Skeletal muscle satellite cell (primary cell): ENCODE measurements around the gene CLEC14A.

Source experiments
- H3K27me3 ChIP-seq: 2 replicates; pipeline ENCODE4 v1.7.0; 2013; ENCODE audit warnings: low read length; ENCODE audit not compliant: control insufficient read depth, insufficient read depth
- H3K36me3 ChIP-seq: 2 replicates; pipeline ENCODE4 v1.7.0; 2013; ENCODE audit warnings: mild to moderate bottlenecking, control low read depth, low read length; ENCODE audit not compliant: insufficient read depth
- H3K4me1 ChIP-seq: 2 replicates; pipeline ENCODE4 v1.7.0; 2013; ENCODE audit warnings: low read length; ENCODE audit not compliant: control insufficient read depth, insufficient read depth
- H3K4me2 ChIP-seq: 2 replicates; pipeline ENCODE4 v1.7.0; 2013; ENCODE audit warnings: mild to moderate bottlenecking, low read length
- H3K4me3 ChIP-seq: 2 replicates; pipeline ENCODE4 v1.7.0; 2013; ENCODE audit warnings: low read length
- H3K9ac ChIP-seq: 2 replicates; pipeline ENCODE4 v1.7.0; 2013; ENCODE audit warnings: mild to moderate bottlenecking, low read depth, low read length, moderate library complexity
- H3K9me3 ChIP-seq: replicated peaks from 2 replicates; pipeline ENCODE4 v1.7.0; 2013; ENCODE audit warnings: mild to moderate bottlenecking, control low read depth, low read length

The CLEC14A gene

DNA sequence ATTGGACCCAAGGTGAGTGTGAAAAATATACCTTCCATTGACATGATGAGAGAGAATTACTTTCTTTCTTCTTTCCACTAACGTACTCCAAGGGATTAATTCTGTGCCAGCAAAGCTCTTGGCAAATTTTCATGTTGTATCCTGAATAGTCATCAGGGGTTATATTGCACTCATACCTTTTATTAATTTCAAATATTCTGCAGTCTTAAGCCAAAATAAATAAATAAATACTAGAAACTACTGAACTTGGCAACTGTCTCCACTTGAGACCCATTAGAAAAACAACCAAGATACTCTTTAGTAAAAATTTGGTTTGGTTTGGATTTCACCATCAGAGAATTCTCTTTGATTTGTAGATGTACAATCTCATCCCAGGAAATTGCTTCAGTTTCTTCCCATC is 22.1 kb upstream of the CLEC14A start:
- Histone ChIP-seq H3K9ac (no peak overlapping the region), H3K36me3 (no peaks in the 10 kb centered on the region), H3K4me2 (no peak overlapping the region), H3K4me1 (peaks cover 15% of the 10 kb centered on the region), H3K4me3 (no peak overlapping the region), H3K27me3 (no peaks in the 10 kb centered on the region), H3K9me3 (no peaks in the 10 kb centered on the region)

GRCh38 chr14:38262844-38263243 is 7.0 kb upstream of the CLEC14A start:
- no peak overlapping the region for H3K4me3 ChIP-seq
- H3K36me3 ChIP-seq: no peaks in the 10 kb centered on the region
- no peak overlapping the region for H3K9ac ChIP-seq

GRCh38 chr14:38261620-38262019 is 5.7 kb upstream of the CLEC14A start:
- no peaks in the 10 kb centered on the region for H3K36me3 ChIP-seq
- peaks cover 4% of the 10 kb centered on the region for H3K4me1 ChIP-seq
- H3K4me2 ChIP-seq: no peak overlapping the region
- H3K9me3 ChIP-seq: no peaks in the 10 kb centered on the region
- H3K9ac ChIP-seq: no peak overlapping the region
- no peak overlapping the region for H3K4me3 ChIP-seq
- H3K27me3 ChIP-seq: no peaks in the 10 kb centered on the region

More at GRCh38 chr14:38262844-38263243, 7.0 kb upstream of the CLEC14A start:
- H3K27me3 ChIP-seq: no peaks in the 10 kb centered on the region
- no peaks in the 10 kb centered on the region for H3K4me1 ChIP-seq
- no peaks in the 10 kb centered on the region for H3K9me3 ChIP-seq
- no peak overlapping the region for H3K4me2 ChIP-seq

- Histone ChIP-seq H3K27me3 (no peaks in the 10 kb centered on the region), H3K9me3 (no peaks in the 10 kb centered on the region), H3K4me1 (peaks cover 10% of the 10 kb centered on the region), H3K36me3 (no peaks in the 10 kb centered on the region), H3K4me2 (no peak overlapping the region), H3K4me3 (no peak overlapping the region), H3K9ac (no peak overlapping the region)
Measured at GRCh38 chr14:38257507-38257906, 1.6 kb upstream of the CLEC14A start.

DNA sequence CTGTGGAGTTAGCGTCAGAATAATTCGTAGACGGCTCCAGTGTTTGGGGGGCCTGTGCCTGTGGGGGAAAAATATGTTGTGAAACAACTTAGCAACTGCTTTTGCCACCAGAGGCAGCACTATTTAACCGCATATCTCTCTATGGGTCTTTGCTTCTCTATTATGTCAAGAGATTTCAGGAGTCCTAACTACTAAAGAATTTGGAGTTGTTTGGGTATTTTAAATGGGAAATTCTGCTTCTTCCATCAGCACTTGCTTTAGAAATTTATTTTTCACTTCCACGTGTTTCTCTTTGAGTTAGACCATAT is 594 bp upstream of the CLEC14A start:
- Histone ChIP-seq H3K27me3 (no peaks in the 10 kb centered on the region), H3K9me3 (no peaks in the 10 kb centered on the region), H3K4me3 (no peak overlapping the region), H3K36me3 (no peaks in the 10 kb centered on the region), H3K4me1 (peaks cover 10% of the 10 kb centered on the region), H3K4me2 (no peak overlapping the region), H3K9ac (no peak overlapping the region)

- H3K27me3 ChIP-seq: no peaks in the 10 kb centered on the region
- H3K4me2 ChIP-seq: peak overlapping the region; percentile 84
- peaks cover 10% of the 10 kb centered on the region for H3K4me1 ChIP-seq
- H3K4me3 ChIP-seq: peak overlapping the region; percentile 49
- no peaks in the 10 kb centered on the region for H3K36me3 ChIP-seq
- no peak overlapping the region for H3K9ac ChIP-seq
- no peaks in the 10 kb centered on the region for H3K9me3 ChIP-seq
Measured at GRCh38 chr14:38255408-38255672, 553 bp downstream of the CLEC14A start.

- H3K9me3 ChIP-seq: no peaks in the 10 kb centered on the region
- no peak overlapping the region for H3K9ac ChIP-seq
- H3K27me3 ChIP-seq: no peaks in the 10 kb centered on the region
- H3K4me3 ChIP-seq: peak overlapping the region; percentile 49
- H3K4me1 ChIP-seq: peaks cover 10% of the 10 kb centered on the region
- peak overlapping the region; percentile 84 for H3K4me2 ChIP-seq
- no peaks in the 10 kb centered on the region for H3K36me3 ChIP-seq
Measured at GRCh38 chr14:38254571-38255407, 1.1 kb downstream of the CLEC14A start.

- no peaks in the 10 kb centered on the region for H3K36me3 ChIP-seq
- peaks cover 10% of the 10 kb centered on the region for H3K4me1 ChIP-seq
- H3K9ac ChIP-seq: no peak overlapping the region
- H3K4me3 ChIP-seq: no peak overlapping the region
- H3K27me3 ChIP-seq: no peaks in the 10 kb centered on the region
- H3K9me3 ChIP-seq: no peaks in the 10 kb centered on the region
- no peak overlapping the region for H3K4me2 ChIP-seq
Measured at GRCh38 chr14:38253676-38254075, 2.2 kb downstream of the CLEC14A start.

DNA sequence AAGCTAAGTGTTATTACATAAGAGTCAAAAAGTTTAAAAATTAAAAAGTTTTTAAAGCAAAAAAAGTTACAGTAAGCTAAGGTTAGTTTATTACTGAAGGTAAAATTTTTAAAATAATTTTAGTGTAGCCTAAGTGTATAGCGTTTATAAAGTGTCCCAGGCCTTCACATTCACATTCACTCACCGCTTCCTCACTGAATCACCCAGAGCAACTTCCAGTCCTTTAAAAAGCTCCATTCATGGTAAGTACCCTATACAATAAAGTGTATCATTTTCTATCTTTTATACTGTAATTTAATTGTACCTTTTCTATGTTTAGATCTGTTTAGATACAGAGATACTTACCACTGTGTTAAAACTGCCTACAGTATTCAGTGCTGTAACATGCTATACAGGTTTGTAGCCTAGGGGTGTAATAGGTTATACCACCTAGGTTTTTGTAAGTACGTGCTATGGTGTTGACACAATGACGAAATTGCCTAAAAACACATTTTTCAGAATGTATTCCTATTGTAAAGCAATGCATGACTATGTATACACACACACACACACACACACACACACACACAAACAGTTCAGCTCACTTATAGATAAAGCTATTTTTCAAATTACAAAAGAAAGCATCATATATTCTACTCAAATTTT is 3.7 kb downstream of the CLEC14A start:
- Histone ChIP-seq H3K4me3 (no peak overlapping the region), H3K9ac (no peak overlapping the region), H3K4me2 (no peak overlapping the region), H3K27me3 (no peaks in the 10 kb centered on the region), H3K9me3 (no peaks in the 10 kb centered on the region), H3K36me3 (no peaks in the 10 kb centered on the region), H3K4me1 (peaks cover 6% of the 10 kb centered on the region)

- H3K9me3 ChIP-seq: no peaks in the 10 kb centered on the region
- H3K9ac ChIP-seq: no peak overlapping the region
Measured at GRCh38 chr14:38250331-38250730, 5.6 kb downstream of the CLEC14A start.

DNA sequence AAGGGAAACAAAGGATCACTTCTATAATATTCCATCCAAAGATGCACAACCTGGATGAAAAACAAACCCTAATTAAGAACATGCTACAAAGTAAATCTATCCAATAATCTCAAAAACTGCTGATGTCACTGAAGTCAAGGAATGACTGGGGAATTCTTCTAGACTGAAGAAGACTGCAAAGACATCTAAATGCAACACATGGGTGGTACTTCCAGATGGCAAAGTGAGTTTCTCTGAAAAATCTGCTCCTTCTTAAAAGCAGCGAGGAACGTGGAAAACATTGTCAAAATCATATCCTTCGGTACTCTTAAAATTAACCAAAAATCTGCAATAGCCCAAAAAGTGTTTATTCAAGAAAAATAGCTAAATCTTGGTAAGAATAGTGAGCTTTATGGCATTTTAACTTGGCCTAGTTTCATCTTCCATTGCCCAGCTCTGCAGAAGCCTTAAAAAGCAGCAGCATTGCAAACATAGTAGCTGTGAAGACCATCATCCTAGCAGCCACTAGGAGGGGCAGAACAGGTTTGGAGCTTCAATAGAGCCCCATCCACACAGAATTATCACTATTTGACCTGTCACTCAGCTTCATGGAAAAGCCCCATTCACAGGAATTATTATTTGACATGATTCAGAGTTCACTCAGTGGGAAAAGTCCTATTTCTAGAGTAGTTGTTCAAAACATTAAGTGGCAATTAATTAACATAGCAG is 7.4 kb downstream of the CLEC14A start:
- no peaks in the 10 kb centered on the region for H3K4me1 ChIP-seq
- H3K36me3 ChIP-seq: no peaks in the 10 kb centered on the region
- no peak overlapping the region for H3K4me2 ChIP-seq
- no peaks in the 10 kb centered on the region for H3K9me3 ChIP-seq
- no peak overlapping the region for H3K9ac ChIP-seq
- no peak overlapping the region for H3K4me3 ChIP-seq
- no peaks in the 10 kb centered on the region for H3K27me3 ChIP-seq

More at GRCh38 chr14:38250331-38250730, 5.6 kb downstream of the CLEC14A start:
- Histone ChIP-seq H3K4me2 (no peak overlapping the region), H3K4me3 (no peak overlapping the region), H3K4me1 (peaks cover 3% of the 10 kb centered on the region), H3K27me3 (no peaks in the 10 kb centered on the region), H3K36me3 (no peaks in the 10 kb centered on the region)
